Measurements from ENCODE around the gene FTO. TPM values are rescaled to one million over a fixed set of nuclear protein-coding genes. Genes with fewer than 3 reads are reported as not detected.

The FTO gene
- total RNA-seq, 1 donor from 2014 or later, result 70.5 TPM

DNA sequence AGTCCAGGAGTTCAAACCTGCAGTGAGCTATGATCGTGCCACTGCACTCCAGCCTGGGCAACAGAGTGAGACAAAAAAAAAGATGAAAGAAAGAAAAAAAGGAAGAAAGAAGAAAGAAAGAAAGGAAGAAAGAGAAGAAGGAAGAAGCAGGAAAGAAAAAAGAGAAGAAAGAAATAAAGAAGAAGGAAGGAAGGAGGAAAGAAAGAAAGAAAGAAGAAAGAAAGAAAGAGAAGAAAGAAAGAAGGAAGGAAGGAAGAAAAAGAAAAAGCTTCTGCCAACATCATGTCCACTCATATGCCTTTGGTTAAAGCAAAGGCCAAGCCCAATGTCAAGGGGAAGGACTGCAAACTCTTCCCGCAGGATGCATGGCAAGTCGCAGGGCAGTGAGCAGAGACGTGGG, 439.5 kb downstream of the FTO start:
- Histone ChIP-seq H3K4me3 (no peak overlapping the region), H3K36me3 (no peaks in the 10 kb centered on the region), H3K4me1 (no peaks in the 10 kb centered on the region), H3K9me3 (no peaks in the 10 kb centered on the region), H3K27ac (no peak overlapping the region), H3K27me3 (no peaks in the 10 kb centered on the region)
- no peak for DNase-seq (ENCODE audit: extremely low spot score in 2 of 2)
- intact Hi-C loops (cut with DNase I), result no loop called here
- TF ChIP-seq, protein P1, sequence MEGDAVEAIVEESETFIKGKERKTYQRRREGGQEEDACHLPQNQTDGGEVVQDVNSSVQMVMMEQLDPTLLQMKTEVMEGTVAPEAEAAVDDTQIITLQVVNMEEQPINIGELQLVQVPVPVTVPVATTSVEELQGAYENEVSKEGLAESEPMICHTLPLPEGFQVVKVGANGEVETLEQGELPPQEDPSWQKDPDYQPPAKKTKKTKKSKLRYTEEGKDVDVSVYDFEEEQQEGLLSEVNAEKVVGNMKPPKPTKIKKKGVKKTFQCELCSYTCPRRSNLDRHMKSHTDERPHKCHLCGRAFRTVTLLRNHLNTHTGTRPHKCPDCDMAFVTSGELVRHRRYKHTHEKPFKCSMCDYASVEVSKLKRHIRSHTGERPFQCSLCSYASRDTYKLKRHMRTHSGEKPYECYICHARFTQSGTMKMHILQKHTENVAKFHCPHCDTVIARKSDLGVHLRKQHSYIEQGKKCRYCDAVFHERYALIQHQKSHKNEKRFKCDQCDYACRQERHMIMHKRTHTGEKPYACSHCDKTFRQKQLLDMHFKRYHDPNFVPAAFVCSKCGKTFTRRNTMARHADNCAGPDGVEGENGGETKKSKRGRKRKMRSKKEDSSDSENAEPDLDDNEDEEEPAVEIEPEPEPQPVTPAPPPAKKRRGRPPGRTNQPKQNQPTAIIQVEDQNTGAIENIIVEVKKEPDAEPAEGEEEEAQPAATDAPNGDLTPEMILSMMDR (IDR thresholded peaks at IDR 0.05), result no peak
- no peak for TF ChIP-seq POLR2A (IDR thresholded peaks at IDR 0.05)
- TF ChIP-seq POLR2AphosphoS5 (IDR thresholded peaks at IDR 0.05; ENCODE audit: insufficient read depth in 1 of 2, low read depth in 1 of 2), result no peak

DNA sequence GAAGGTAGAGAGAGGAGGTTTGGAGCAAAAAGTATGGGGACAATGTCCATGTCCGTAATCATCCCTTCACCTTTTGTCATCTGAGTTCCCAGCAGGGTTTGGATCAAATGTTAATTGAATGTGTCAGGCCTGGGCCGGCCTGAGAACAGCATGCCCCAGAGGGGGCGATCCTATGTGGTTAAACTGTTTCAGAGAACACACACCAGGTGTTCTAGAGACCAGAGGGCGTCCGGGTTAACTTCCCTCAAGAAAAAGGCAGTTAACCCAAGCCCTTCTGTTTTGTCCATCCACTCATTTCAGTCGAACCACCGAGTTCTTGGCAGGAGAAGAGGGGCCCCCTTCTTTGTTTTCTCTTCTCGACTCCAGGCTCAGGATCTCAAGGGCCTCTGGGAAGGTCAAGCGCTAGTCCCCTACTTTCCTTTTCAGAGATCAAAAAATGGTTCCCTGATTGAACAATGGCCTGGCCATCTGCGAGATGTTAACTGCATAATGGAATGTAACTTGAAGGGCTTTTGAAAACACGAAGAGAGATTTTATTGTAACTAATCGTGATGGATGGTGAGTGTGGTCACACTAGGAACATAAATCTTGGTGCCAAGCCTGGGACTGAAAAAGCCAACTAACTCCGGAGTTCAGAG, 440.1 kb downstream of the FTO start:
- Histone ChIP-seq H3K4me3 (no peak overlapping the region), H3K36me3 (no peaks in the 10 kb centered on the region), H3K27me3 (no peaks in the 10 kb centered on the region), H3K4me1 (no peaks in the 10 kb centered on the region), H3K9me3 (no peaks in the 10 kb centered on the region), H3K27ac (no peak overlapping the region)
- TF ChIP-seq POLR2A (IDR thresholded peaks at IDR 0.05) (no peak), POLR2AphosphoS5 (IDR thresholded peaks at IDR 0.05; ENCODE audit: insufficient read depth in 1 of 2, low read depth in 1 of 2) (no peak)
- TF ChIP-seq, protein P1 (IDR thresholded peaks at IDR 0.05), result no peak
- intact Hi-C loops (cut with DNase I), result no loop called here
- DNase-seq (ENCODE audit: extremely low spot score in 2 of 2), result no peak

DNA sequence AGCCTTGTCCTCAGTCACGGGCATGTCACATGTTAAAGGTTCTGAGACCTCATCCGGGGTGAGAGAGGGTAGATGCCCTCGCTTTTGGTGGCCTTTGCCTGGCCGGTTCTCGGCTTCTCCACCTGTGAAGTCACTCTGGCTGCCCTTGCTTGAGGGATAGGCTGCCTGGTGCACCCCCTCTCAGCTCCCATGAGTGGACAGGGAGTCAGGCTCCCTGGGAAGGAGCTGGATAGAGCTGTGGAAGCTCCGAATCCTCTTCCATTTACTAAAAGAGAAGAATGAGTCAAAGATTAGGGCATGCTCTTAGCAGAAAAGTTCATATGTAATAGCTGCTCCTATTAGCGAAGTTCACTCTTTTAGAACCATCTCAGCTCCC, 440.6 kb downstream of the FTO start:
- H3K27ac ChIP-seq, result no peak overlapping the region
- H3K27me3 ChIP-seq, result no peaks in the 10 kb centered on the region
- no peak for DNase-seq (ENCODE audit: extremely low spot score in 2 of 2)
- TF ChIP-seq POLR2A (IDR thresholded peaks at IDR 0.05) (no peak), POLR2AphosphoS5 (IDR thresholded peaks at IDR 0.05; ENCODE audit: insufficient read depth in 1 of 2, low read depth in 1 of 2) (no peak)
- TF ChIP-seq, protein P1 (IDR thresholded peaks at IDR 0.05), result no peak
- H3K9me3 ChIP-seq, result no peaks in the 10 kb centered on the region
- no peak overlapping the region for H3K4me3 ChIP-seq
- intact Hi-C loops (cut with DNase I), result no loop called here
- H3K4me1 ChIP-seq, result no peaks in the 10 kb centered on the region
- H3K36me3 ChIP-seq, result no peaks in the 10 kb centered on the region

DNA sequence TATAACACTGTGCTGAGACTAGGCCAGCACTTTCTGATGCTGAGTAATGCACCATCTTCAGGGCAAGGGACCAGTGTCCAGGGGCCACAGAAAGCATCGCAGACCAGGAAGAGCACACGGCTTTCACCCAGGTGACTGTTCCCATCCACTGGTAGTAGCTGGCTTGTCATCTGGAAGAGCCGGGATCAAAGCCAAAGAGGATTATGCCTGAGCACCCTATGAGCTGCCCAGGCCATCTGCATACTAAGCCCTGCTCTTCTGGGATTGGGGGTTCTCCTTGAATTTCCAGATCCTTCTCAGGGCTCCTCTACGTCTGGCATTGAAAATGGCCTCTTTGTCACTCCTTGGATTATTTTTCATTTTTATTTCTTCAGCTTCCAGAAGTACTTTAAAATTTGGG, 441.9 kb downstream of the FTO start:
- TF ChIP-seq POLR2A (IDR thresholded peaks at IDR 0.05) (no peak), POLR2AphosphoS5 (IDR thresholded peaks at IDR 0.05; ENCODE audit: insufficient read depth in 1 of 2, low read depth in 1 of 2) (no peak)
- TF ChIP-seq, protein P1 (IDR thresholded peaks at IDR 0.05), result no peak
- no peak for DNase-seq (ENCODE audit: extremely low spot score in 2 of 2)
- H3K27me3 ChIP-seq, result no peaks in the 10 kb centered on the region
- no peaks in the 10 kb centered on the region for H3K4me1 ChIP-seq
- H3K36me3 ChIP-seq, result no peaks in the 10 kb centered on the region
- no peak overlapping the region for H3K4me3 ChIP-seq
- no peaks in the 10 kb centered on the region for H3K9me3 ChIP-seq
- intact Hi-C loops (cut with DNase I), result no loop called here
- H3K27ac ChIP-seq, result no peak overlapping the region

DNA sequence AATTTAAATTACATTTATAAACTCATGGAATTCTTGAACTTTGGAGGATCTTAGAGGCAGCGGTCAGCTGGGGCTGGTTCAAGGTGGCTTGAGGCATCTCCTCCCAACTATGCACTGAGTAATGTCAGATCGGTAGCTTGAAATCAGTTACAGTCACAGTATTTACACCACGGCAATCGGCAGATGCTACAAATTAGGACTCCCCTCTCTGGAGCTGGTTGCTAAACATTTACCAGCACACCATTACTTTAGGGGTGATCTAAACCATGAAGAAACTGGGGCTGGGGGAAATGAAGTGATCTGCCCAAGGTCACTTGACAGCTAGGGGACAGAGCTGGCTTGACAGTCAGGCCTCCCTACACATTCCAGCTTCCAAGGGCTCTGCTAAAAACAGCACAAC, 445.0 kb downstream of the FTO start:
- Histone ChIP-seq H3K9me3 (no peaks in the 10 kb centered on the region), H3K4me1 (no peaks in the 10 kb centered on the region), H3K27me3 (no peaks in the 10 kb centered on the region), H3K4me3 (no peak overlapping the region), H3K36me3 (no peaks in the 10 kb centered on the region), H3K27ac (no peak overlapping the region)
- intact Hi-C loops (cut with DNase I), result no loop called here
- no peak for DNase-seq (ENCODE audit: extremely low spot score in 2 of 2)
- TF ChIP-seq, protein P1 (IDR thresholded peaks at IDR 0.05), result no peak
- TF ChIP-seq POLR2AphosphoS5 (IDR thresholded peaks at IDR 0.05; ENCODE audit: insufficient read depth in 1 of 2, low read depth in 1 of 2) (no peak), POLR2A (IDR thresholded peaks at IDR 0.05) (no peak)
